ENCODE measurements around the gene MTHFD1L.

GRCh38 chr6:150981669-150982068, 116.2 kb downstream of the MTHFD1L start:
- TF ChIP-seq CTCF (IDR thresholded peaks at IDR 0.05; ENCODE audit: insufficient read depth, low read length, poor library complexity, severe bottlenecking) (no peak), EZH2phosphoT487 (conservative IDR thresholded peaks at IDR 0.05; ENCODE audit: low read length) (no peak)

Data from SU-DHL-6 (cell line).